OCI-LY7 (cell line): ENCODE measurements around the gene SIM1. TPM values are rescaled to one million over a fixed set of nuclear protein-coding genes. Genes with fewer than 3 reads are reported as not detected.

Source experiments
- BruUV-seq: library from RNA; stranded (reverse); fragments of 400-500 nt; replicated peaks from 2 replicates; lab custom pipeline; 2021; lab: Mats Ljungman, UMichigan
- CTCF ChIA-PET: fragments of 300-600 bp; sonication (Branson Sonifier 250); formaldehyde crosslinking; loops from one replicate; lab custom pipeline; 2022; ENCODE audit warnings: antibody characterized with exemption; ENCODE audit not compliant: unreplicated experiment; lab: Charles Lee
- POLR2A ChIA-PET: fragments of 300-600 bp; sonication (Branson Sonifier 250); formaldehyde crosslinking; loops from one replicate; lab custom pipeline; 2022; ENCODE audit warnings: antibody characterized with exemption; lab: Charles Lee
- DNase-seq: peaks from one replicate; pipeline ENCODE4 v3.0.0-alpha.2; 2015; ENCODE audit warnings: low spot score
- H2AFZ ChIP-seq: fragments of 200-600 bp; sonication (generic), shearing (Covaris generic); 2 replicates; pipeline ENCODE4 v1.6.1; 2014; ENCODE audit warnings: mild to moderate bottlenecking, antibody characterized with exemption, low read length, moderate library complexity
- H3K27ac ChIP-seq: fragments of 200-600 bp; sonication (generic); 2 replicates; pipeline ENCODE4 v1.5.1; 2014; ENCODE audit warnings: mixed run types, low read depth, mild to moderate bottlenecking, moderate library complexity, low read length, inconsistent platforms; ENCODE audit not compliant: poor library complexity, severe bottlenecking
- H3K36me3 ChIP-seq: fragments of 200-600 bp; sonication (generic); 2 replicates; pipeline ENCODE4 v1.6.1; 2014; ENCODE audit warnings: mild to moderate bottlenecking, antibody characterized with exemption, low read length, moderate library complexity, mixed read lengths; ENCODE audit not compliant: insufficient read depth
- H3K4me1 ChIP-seq: fragments of 200-600 bp; sonication (generic); 2 replicates; pipeline ENCODE4 v1.5.1; 2014; ENCODE audit warnings: mild to moderate bottlenecking, low read length; ENCODE audit not compliant: insufficient read depth, poor library complexity, severe bottlenecking
- H3K4me2 ChIP-seq: fragments of 200-600 bp; sonication (generic); 2 replicates; pipeline ENCODE4 v1.6.1; 2014; ENCODE audit warnings: mild to moderate bottlenecking, low read length
- H3K4me3 ChIP-seq: fragments of 200-600 bp; sonication (generic); 2 replicates; pipeline ENCODE4 v1.5.1; 2014; ENCODE audit warnings: mild to moderate bottlenecking, low read depth, low read length; ENCODE audit not compliant: poor library complexity, severe bottlenecking
- H3K79me2 ChIP-seq: fragments of 200-600 bp; sonication (generic); 2 replicates; pipeline ENCODE4 v1.6.1; 2016; ENCODE audit warnings: low read depth, mild to moderate bottlenecking, low read length, moderate library complexity, mixed read lengths; ENCODE audit not compliant: insufficient read depth
- H3K9me2 ChIP-seq: fragments of 200-600 bp; sonication (generic); 2 replicates; pipeline ENCODE4 v1.6.1; 2016; ENCODE audit warnings: mild to moderate bottlenecking, low read length, mixed read lengths; ENCODE audit not compliant: insufficient read depth
- H3K9me3 ChIP-seq: fragments of 200-600 bp; sonication (generic); 2 replicates; pipeline ENCODE4 v1.6.1; 2014; ENCODE audit warnings: mild to moderate bottlenecking, mixed run types, low read length, mixed read lengths
- H4K20me1 ChIP-seq: fragments of 200-600 bp; sonication (generic); 2 replicates; pipeline ENCODE4 v1.6.1; 2014; ENCODE audit warnings: mild to moderate bottlenecking, antibody characterized with exemption, low read length, moderate library complexity, mixed read lengths; ENCODE audit not compliant: insufficient read depth
- CTCF ChIP-seq: fragments of 200-600 bp; sonication (generic); conservative IDR thresholded peaks from 2 replicates; pipeline ENCODE4 v1.5.1; 2014; ENCODE audit warnings: mild to moderate bottlenecking, antibody characterized with exemption, low read length, moderate library complexity, mixed read lengths
- EZH2phosphoT487 ChIP-seq: fragments of 200-600 bp; sonication (generic); IDR thresholded peaks from 2 replicates; pipeline ENCODE4 v1.6.1; 2018; ENCODE audit warnings: low read depth, borderline replicate concordance, mild to moderate bottlenecking, mixed run types, antibody characterized with exemption, low read length, moderate library complexity, mixed read lengths
- intact Hi-C: fragments of 100-400 bp; cut with micrococcal nuclease; formaldehyde crosslinking; loops from one replicate; pipeline ENCODE4 v1.10.0; 2022; ENCODE audit not compliant: unreplicated experiment
- total RNA-seq, 2 experiments: library from RNA; depleted of rRNA in 1 of 2; stranded (reverse); fragments of >200 nt in 1 of 2; shearing (Covaris generic) in 1 of 2; gene quantifications; 2 replicates each; pipeline ENCODE4 v1.2.3, GENCODE V29; 2014 to 2022

Gene SIM1
- total RNA-seq, 2 experiments from 2014 or later = not detected

- peak overlapping the region; percentile 60; the same call in 1 of the 2 replicates for H2AFZ ChIP-seq
- ChIA-PET CTCF (no interaction called here), POLR2A (no interaction called here)
- no peaks in the 10 kb centered on the region for H3K4me1 ChIP-seq
- no peaks in the 10 kb centered on the region for H3K9me2 ChIP-seq
- H3K27ac ChIP-seq = no peak overlapping the region
- intact Hi-C loops = no loop called here
- no peaks in the 10 kb centered on the region for H3K36me3 ChIP-seq
- H3K4me2 ChIP-seq = peak overlapping the region; percentile 59
- no peaks in the 10 kb centered on the region for H4K20me1 ChIP-seq
- peak; percentile 3 for DNase-seq
- H3K9me3 ChIP-seq = no peaks in the 10 kb centered on the region
- TF ChIP-seq CTCF (no peak), EZH2phosphoT487 (no peak)
- BruUV-seq = no TSS peak
- H3K4me3 ChIP-seq = no peak overlapping the region
- H3K79me2 ChIP-seq = no peaks in the 10 kb centered on the region
Measured at GRCh38 chr6:100491952-100492670, 27.4 kb upstream of the SIM1 start.

GRCh38 chr6:100490065-100490464, 25.3 kb upstream of the SIM1 start:
- no peak for DNase-seq
- Histone ChIP-seq H4K20me1 (no peaks in the 10 kb centered on the region), H2AFZ (no peak overlapping the region), H3K9me3 (no peaks in the 10 kb centered on the region), H3K4me3 (no peak overlapping the region), H3K4me2 (no peak overlapping the region), H3K4me1 (no peaks in the 10 kb centered on the region), H3K9me2 (no peaks in the 10 kb centered on the region), H3K36me3 (no peaks in the 10 kb centered on the region), H3K27ac (no peak overlapping the region), H3K79me2 (no peaks in the 10 kb centered on the region)
- ChIA-PET POLR2A (interaction anchor here (0.7 kb wide), 1 partner anchor 26 kb away, joined by 3 read pairs; the partner anchor contains the start of gene SIM1), CTCF (no interaction called here)
- intact Hi-C loops = no loop called here
- no TSS peak for BruUV-seq
- no peak for TF ChIP-seq EZH2phosphoT487
- TF ChIP-seq CTCF = no peak

- H4K20me1 ChIP-seq = no peaks in the 10 kb centered on the region
- H3K27ac ChIP-seq = no peak overlapping the region
- no peak overlapping the region for H3K4me2 ChIP-seq
- H3K4me3 ChIP-seq = no peak overlapping the region
- no peaks in the 10 kb centered on the region for H3K9me3 ChIP-seq
- TF ChIP-seq CTCF (no peak), EZH2phosphoT487 (no peak)
- no peak overlapping the region for H2AFZ ChIP-seq
- H3K4me1 ChIP-seq = no peaks in the 10 kb centered on the region
- no peaks in the 10 kb centered on the region for H3K79me2 ChIP-seq
- no TSS peak for BruUV-seq
- DNase-seq = no peak
- intact Hi-C loops = no loop called here
- POLR2A ChIA-PET = no interaction called here
- no peaks in the 10 kb centered on the region for H3K9me2 ChIP-seq
- H3K36me3 ChIP-seq = no peaks in the 10 kb centered on the region
- CTCF ChIA-PET = no interaction called here
Measured at GRCh38 chr6:100488244-100488643, 23.5 kb upstream of the SIM1 start.
